GM06990 (cell line): Measurements from ENCODE around the gene IQGAP3.

Experiments
- DNase-seq: peaks from one replicate; pipeline ENCODE4 v3.0.0-alpha.2; 2011; ENCODE audit not compliant: insufficient read length; ENCODE audit errors: extremely low read depth
- H3K27me3 ChIP-seq: replicated peaks from 2 replicates; pipeline ENCODE4 v1.6.0; 2011; ENCODE audit warnings: low read length; ENCODE audit not compliant: control insufficient read depth, insufficient read depth
- H3K36me3 ChIP-seq: 2 replicates; pipeline ENCODE4 v1.5.1; 2011; ENCODE audit warnings: low read length; ENCODE audit not compliant: control insufficient read depth, insufficient read depth
- H3K4me3 ChIP-seq: replicated peaks from 2 replicates; pipeline ENCODE4 v1.5.1; 2011; ENCODE audit warnings: low read depth, mild to moderate bottlenecking, control low read depth, low read length
- TF ChIP-seq, protein P1 (sequence below): IDR thresholded peaks from 2 replicates; pipeline ENCODE4 v1.5.1; 2011; ENCODE audit warnings: low read length, control low read depth, mild to moderate bottlenecking, inconsistent platforms; ENCODE audit not compliant: insufficient read depth, poor library complexity, severe bottlenecking

The IQGAP3 gene

DNA sequence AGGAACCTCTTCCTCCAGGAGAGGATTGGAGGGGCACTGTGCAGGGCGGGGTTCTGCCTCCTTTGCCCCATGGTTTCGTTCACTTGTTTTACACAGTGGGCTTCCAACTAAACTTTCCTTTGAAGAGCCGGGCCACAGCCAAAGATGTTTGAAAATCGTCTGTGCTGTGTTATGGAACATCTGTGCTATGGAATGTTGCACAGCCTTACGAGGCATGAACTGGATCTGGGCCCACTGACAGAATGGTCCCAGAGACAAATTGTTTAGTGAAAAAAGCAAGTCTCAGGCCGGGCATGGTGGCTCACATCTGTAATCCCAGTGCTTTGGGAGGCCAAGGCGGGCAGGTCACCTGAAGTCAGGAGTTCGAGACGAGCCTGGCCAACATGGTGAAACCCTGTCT lies 59.2 kb downstream of the IQGAP3 start:
- H3K36me3 ChIP-seq: no peaks in the 10 kb centered on the region
- H3K4me3 ChIP-seq: no peak overlapping the region
- TF ChIP-seq, protein P1, sequence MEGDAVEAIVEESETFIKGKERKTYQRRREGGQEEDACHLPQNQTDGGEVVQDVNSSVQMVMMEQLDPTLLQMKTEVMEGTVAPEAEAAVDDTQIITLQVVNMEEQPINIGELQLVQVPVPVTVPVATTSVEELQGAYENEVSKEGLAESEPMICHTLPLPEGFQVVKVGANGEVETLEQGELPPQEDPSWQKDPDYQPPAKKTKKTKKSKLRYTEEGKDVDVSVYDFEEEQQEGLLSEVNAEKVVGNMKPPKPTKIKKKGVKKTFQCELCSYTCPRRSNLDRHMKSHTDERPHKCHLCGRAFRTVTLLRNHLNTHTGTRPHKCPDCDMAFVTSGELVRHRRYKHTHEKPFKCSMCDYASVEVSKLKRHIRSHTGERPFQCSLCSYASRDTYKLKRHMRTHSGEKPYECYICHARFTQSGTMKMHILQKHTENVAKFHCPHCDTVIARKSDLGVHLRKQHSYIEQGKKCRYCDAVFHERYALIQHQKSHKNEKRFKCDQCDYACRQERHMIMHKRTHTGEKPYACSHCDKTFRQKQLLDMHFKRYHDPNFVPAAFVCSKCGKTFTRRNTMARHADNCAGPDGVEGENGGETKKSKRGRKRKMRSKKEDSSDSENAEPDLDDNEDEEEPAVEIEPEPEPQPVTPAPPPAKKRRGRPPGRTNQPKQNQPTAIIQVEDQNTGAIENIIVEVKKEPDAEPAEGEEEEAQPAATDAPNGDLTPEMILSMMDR: no peak
- DNase-seq: no peak
- H3K27me3 ChIP-seq: no peaks in the 10 kb centered on the region

DNA sequence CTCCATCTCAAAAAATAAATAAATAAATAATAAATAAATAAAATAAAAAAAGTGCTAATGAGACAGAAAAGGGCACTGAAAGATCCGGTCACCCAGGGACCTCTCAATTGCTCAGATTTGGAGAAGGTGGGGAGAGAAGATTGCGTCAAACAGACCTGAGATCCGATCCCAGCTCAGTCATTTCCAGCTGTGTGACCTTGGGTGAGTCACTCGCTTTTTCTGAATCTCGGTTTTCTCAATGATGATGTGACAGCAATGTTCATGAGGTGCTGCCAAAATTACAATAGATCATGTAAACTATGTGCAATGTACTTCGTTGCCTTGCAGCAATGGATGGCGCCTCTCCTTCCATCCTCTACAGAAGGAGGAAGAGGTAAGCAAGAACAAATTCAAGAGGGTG lies 60.7 kb downstream of the IQGAP3 start:
- TF ChIP-seq, protein P1: no peak
- Histone ChIP-seq H3K36me3 (no peaks in the 10 kb centered on the region), H3K4me3 (no peak overlapping the region), H3K27me3 (no peaks in the 10 kb centered on the region)
- no peak for DNase-seq

DNA sequence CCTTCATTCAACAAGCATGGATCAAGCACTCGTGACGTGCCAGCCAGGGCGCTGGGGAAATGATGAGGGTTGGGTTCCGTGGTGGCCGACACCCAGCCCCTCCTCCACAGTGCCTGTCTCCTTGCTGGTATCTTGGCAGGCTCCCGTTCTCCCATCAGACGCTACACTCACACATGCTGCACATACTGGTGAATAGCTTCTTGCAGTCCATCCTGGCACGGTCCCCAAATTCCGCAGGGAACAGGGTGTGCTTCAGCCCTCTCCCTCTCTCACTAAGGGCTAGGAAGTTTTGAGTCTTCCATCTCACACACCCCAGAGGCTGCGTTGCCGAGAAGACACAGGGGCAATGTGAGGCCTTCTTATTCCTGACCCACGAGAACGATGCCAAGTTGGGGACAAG lies 61.7 kb downstream of the IQGAP3 start:
- no peak for DNase-seq
- TF ChIP-seq, protein P1: no peak
- no peak overlapping the region for H3K4me3 ChIP-seq
- H3K36me3 ChIP-seq: no peaks in the 10 kb centered on the region
- no peaks in the 10 kb centered on the region for H3K27me3 ChIP-seq

DNA sequence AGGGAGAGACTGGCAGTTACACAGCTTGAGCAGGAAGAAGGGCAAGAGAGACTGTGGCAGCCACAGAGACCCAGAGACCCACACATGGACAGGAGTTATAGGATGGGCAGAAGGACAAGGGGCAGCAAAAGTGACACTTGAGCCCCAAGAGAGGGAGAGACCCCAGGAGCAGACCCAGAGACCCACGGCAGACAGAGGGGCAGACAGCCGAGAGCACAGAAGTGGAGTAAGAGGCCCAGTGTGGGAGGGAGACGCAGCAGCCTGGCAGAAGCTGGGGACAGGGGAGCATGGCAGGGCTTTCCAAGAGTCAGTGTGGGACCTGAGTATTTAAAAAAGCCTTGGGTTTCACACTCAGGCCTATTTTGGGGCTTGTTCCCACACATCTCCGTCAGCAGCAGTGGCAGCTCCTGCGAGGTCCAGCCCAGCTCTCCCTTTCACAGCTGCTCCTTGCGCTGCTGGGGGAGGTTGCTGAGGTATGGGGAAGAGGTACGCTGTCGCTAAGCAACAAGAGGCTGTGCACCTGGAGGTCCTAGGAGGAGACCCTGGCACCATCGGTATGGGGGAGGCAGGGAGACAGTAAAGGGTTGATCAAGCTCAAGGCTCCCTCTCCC lies 62.8 kb downstream of the IQGAP3 start:
- H3K27me3 ChIP-seq: no peaks in the 10 kb centered on the region
- H3K4me3 ChIP-seq: no peak overlapping the region
- H3K36me3 ChIP-seq: no peaks in the 10 kb centered on the region
- TF ChIP-seq, protein P1: no peak
- no peak for DNase-seq

DNA sequence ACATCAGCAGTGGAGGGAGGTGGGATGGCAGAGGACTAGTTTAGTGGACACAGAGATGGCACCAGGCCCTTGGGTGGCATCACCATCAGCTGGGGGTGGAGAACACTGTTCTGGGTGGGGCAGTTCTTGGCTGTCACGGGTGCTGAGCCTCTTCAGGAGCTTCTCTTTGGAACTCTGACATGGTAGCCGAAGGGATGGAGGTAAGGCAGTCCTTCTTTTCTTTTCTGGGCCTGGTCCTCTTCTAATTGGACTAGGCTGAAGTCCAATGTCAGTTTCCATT lies 63.5 kb downstream of the IQGAP3 start:
- no peak for DNase-seq

More for the DNA sequence above, 63.5 kb downstream of the IQGAP3 start:
- Histone ChIP-seq H3K27me3 (no peaks in the 10 kb centered on the region), H3K36me3 (no peaks in the 10 kb centered on the region), H3K4me3 (no peak overlapping the region)
- TF ChIP-seq, protein P1: no peak
